ENCODE results near the gene MYO18A.

MYO18A gene

DNA sequence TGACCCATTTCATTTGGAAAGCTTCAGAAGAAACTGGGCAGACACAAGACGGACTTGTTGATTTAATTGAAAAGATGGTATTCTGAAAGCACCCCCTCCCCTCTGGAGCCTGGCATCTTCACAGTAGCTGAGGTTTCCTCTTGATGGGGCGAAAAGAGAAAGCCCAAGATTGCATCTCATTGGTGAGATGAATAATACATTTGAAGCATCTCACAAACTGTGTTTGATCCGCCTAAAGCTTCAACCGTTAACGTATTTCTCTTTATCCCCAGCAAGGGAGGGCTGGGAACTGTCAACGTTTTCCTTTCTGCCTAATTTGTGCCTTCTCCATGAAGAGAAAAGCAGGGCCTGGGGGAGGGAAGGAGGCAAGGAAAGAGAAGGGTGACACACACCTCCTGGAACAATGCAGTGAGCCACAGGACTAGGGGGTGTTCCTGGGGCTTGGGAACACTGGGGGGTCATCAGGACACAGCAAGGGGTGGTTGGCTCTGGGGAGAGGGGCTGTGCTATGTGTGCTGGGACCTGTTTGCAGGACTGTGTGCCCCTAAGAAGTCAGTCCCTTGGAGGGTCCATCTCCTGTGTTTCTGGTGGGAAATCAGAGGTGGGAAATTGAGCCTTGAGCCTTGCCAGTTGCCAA is 155.8 kb downstream of the MYO18A start:
- TF ChIP-seq, protein P1, sequence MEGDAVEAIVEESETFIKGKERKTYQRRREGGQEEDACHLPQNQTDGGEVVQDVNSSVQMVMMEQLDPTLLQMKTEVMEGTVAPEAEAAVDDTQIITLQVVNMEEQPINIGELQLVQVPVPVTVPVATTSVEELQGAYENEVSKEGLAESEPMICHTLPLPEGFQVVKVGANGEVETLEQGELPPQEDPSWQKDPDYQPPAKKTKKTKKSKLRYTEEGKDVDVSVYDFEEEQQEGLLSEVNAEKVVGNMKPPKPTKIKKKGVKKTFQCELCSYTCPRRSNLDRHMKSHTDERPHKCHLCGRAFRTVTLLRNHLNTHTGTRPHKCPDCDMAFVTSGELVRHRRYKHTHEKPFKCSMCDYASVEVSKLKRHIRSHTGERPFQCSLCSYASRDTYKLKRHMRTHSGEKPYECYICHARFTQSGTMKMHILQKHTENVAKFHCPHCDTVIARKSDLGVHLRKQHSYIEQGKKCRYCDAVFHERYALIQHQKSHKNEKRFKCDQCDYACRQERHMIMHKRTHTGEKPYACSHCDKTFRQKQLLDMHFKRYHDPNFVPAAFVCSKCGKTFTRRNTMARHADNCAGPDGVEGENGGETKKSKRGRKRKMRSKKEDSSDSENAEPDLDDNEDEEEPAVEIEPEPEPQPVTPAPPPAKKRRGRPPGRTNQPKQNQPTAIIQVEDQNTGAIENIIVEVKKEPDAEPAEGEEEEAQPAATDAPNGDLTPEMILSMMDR (IDR thresholded peaks at IDR 0.05): no peak

DNA sequence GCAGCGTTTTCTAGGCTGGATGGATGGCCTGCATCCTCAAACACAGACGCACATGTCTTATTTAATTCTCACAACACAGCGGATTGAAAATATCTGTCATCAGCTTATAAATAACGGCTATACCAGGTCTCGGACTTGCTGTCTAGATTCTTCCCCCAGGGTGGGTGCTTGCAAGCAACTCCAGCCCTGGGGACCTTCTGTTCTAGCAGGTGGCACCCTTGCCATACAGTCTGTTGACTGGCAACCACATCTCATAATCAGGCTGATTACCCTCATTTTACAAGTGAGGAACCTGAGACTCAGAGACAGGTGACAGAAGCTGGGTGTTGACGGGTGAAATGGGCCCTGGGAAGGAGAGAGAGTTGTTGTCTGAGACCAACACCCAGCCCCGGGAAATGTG is 158.1 kb downstream of the MYO18A start:
- TF ChIP-seq, protein P1 (IDR thresholded peaks at IDR 0.05): no peak

DNA sequence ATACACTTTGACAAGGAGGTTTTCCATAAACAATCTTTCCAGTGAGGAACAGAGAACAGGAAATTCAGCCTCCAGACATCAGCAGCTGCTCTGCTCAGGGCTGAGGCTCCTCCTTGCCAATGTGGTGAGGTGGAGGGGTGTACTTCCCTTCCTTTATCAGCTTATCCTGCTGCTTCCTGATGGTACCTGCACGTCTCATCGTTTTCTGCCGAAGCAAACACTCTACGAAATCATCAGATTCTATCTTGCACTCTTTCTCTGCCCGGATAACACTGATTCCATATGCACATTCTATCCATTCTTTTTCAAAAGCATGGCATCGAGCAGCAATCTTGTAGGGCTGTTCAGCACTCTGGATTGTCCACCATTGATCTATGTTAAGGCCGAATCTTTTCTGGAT is 159.0 kb downstream of the MYO18A start:
- TF ChIP-seq, protein P1 (IDR thresholded peaks at IDR 0.05): no peak

Measured in LNCAP (cell line).